GM12878 (cell line): Measurements from ENCODE around the gene ABL1. TPM values are rescaled to one million over a fixed set of nuclear protein-coding genes. Genes with fewer than 3 reads are reported as not detected.

Experiments used
- ATAC-seq: fragments of 200-7000 bp; cut with Tn5 transposase; 3 replicates; pipeline ENCODE4 v1.9.1; 2020; ENCODE audit warnings: mild to moderate bottlenecking, moderate library complexity
- Bru-seq: library from RNA; stranded (reverse); fragments of 400-500 nt; gene quantifications from one replicate; lab custom pipeline; 2021; lab: Mats Ljungman, UMichigan
- BruChase-seq, 2 experiments: library from RNA; stranded (reverse); fragments of 400-500 nt; gene quantifications; one replicate each; lab custom pipeline; 2021; lab: Mats Ljungman, UMichigan
- BruUV-seq: library from RNA; stranded (reverse); fragments of 400-500 nt; replicated peaks from 2 replicates; lab custom pipeline; 2021; lab: Mats Ljungman, UMichigan
- CTCF ChIA-PET: fragments of 300-600 bp; sonication (Branson Sonifier 250); formaldehyde crosslinking; extraction: SDS; loops from one replicate; lab custom pipeline; 2021; ENCODE audit warnings: inconsistent platforms; lab: Yijun Ruan, JAX
- POLR2A ChIA-PET: fragments of 350-600 bp; formaldehyde crosslinking; extraction: SDS; loops from one replicate; lab custom pipeline; 2021; ENCODE audit warnings: inconsistent platforms; lab: Charles Lee
- RAD21 ChIA-PET: fragments of 300-600 bp; sonication (Branson Sonifier 250); formaldehyde crosslinking; loops from one replicate; lab custom pipeline; 2023; ENCODE audit warnings: antibody characterized with exemption; ENCODE audit not compliant: unreplicated experiment; lab: Charles Lee
- SMC1A ChIA-PET: fragments of 300-600 bp; sonication (Branson Sonifier 250); formaldehyde crosslinking; loops from one replicate; lab custom pipeline; 2023; ENCODE audit not compliant: unreplicated experiment, uncharacterized antibody; lab: Charles Lee
- DNase-seq: peaks from one replicate; pipeline ENCODE4 v3.0.0-alpha.2; 2011; ENCODE audit warnings: low read depth, low spot score
- FAIRE-seq: peaks from 3 replicates; lab custom pipeline; 2011; peaks lifted over from hg19 to GRCh38; lab: Jason Lieb, UNC
- H2AFZ ChIP-seq: 2 replicates; pipeline ENCODE4 v1.6.0; 2011; ENCODE audit warnings: low read depth, low read length, control low read depth; ENCODE audit not compliant: control insufficient read depth
- H3K27ac ChIP-seq: 2 replicates; pipeline ENCODE4 v1.5.1; 2011; ENCODE audit warnings: control low read depth; ENCODE audit not compliant: control insufficient read depth, insufficient read depth
- H3K27me3 ChIP-seq, 2 experiments: replicated peaks in 1 of 2; 2 replicates each; pipeline versions ENCODE4 v1.6.0 to v1.6.1; 2011; ENCODE audit warnings: low read length in 1 of 2; ENCODE audit not compliant: control insufficient read depth in 2 of 2, insufficient read depth in 2 of 2
- H3K36me3 ChIP-seq, 2 experiments: 2 replicates each; pipeline ENCODE4 v1.5.1; 2011; ENCODE audit warnings: low read length in 1 of 2; ENCODE audit not compliant: control insufficient read depth in 2 of 2, insufficient read depth in 2 of 2
- H3K4me1 ChIP-seq: 2 replicates; pipeline ENCODE4 v1.6.1; 2011; ENCODE audit warnings: mild to moderate bottlenecking, low read length, moderate library complexity, mixed read lengths; ENCODE audit not compliant: control insufficient read depth, insufficient read depth
- H3K4me2 ChIP-seq: 2 replicates; pipeline ENCODE4 v1.6.0; 2011; ENCODE audit warnings: control low read depth; ENCODE audit not compliant: control insufficient read depth, insufficient read depth
- H3K4me3 ChIP-seq: fragments of 200-600 bp; sonication (generic); 2 replicates; pipeline ENCODE4 v1.5.1; 2016
- H3K79me2 ChIP-seq: 2 replicates; pipeline ENCODE4 v1.6.0; 2011; ENCODE audit warnings: low read length; ENCODE audit not compliant: control insufficient read depth, insufficient read depth
- H3K9ac ChIP-seq: 2 replicates; pipeline ENCODE4 v1.8.0; 2011; ENCODE audit warnings: low read length, control low read depth, mixed read lengths; ENCODE audit not compliant: control insufficient read depth, insufficient read depth
- H3K9me3 ChIP-seq: replicated peaks from 3 replicates; pipeline ENCODE4 v1.5.1; 2011; ENCODE audit warnings: mild to moderate bottlenecking, low read length; ENCODE audit not compliant: control insufficient read depth, insufficient read depth
- H4K20me1 ChIP-seq: 2 replicates; pipeline ENCODE4 v1.6.0; 2011; ENCODE audit not compliant: control insufficient read depth, insufficient read depth
- CBX3 ChIP-seq: fragments of 200-600 bp; sonication (generic); IDR thresholded peaks from 2 replicates; pipeline ENCODE4 v1.6.1; 2016; ENCODE audit warnings: low read depth, borderline replicate concordance
- CBX5 ChIP-seq: sonication (generic); IDR thresholded peaks from 2 replicates; pipeline ENCODE4 v1.6.1; 2016; ENCODE audit warnings: low read depth, moderate library complexity, mild to moderate bottlenecking, inconsistent platforms
- ETV6 ChIP-seq, 2 experiments: fragments of 450-650 bp in 1 of 2; IDR thresholded peaks in 1 of 2; conservative IDR thresholded peaks in 1 of 2; 2 replicates each; pipeline ENCODE4 v1.6.1; 2014; ENCODE audit warnings: antibody characterized with exemption in 1 of 2, borderline replicate concordance in 1 of 2, low read depth in 1 of 2, mild to moderate bottlenecking in 1 of 2, moderate library complexity in 1 of 2
- IKZF2 ChIP-seq, 2 experiments: fragments of 450-650 bp; IDR thresholded peaks; 2 replicates each; pipeline ENCODE4 v1.6.1; 2017; ENCODE audit warnings: mild to moderate bottlenecking in 2 of 2, moderate library complexity in 2 of 2
- KAT2A ChIP-seq: conservative IDR thresholded peaks from 2 replicates; pipeline ENCODE4 v1.6.1; 2011; ENCODE audit warnings: low read depth, low read length; ENCODE audit not compliant: control insufficient read depth
- NR2F1 ChIP-seq: fragments of 450-650 bp; conservative IDR thresholded peaks from 2 replicates; pipeline ENCODE4 v1.6.1; 2017; ENCODE audit warnings: mild to moderate bottlenecking
- PAX5 ChIP-seq: IDR thresholded peaks from 2 replicates; pipeline ENCODE4 v1.6.1; 2011; ENCODE audit warnings: low read depth, low read length, borderline replicate concordance
- RAD21 ChIP-seq: IDR thresholded peaks from 2 replicates; pipeline ENCODE4 v1.6.1; 2011; ENCODE audit warnings: mild to moderate bottlenecking, low read depth, low read length, moderate library complexity; ENCODE audit not compliant: insufficient read depth
- RAD51 ChIP-seq: fragments of 450-650 bp; IDR thresholded peaks from 2 replicates; pipeline ENCODE4 v1.6.1; 2016; ENCODE audit warnings: moderate library complexity, mild to moderate bottlenecking, inconsistent platforms
- SIX5 ChIP-seq: IDR thresholded peaks from 2 replicates; pipeline ENCODE4 v1.6.1; 2011; ENCODE audit warnings: mild to moderate bottlenecking, low read depth, low read length, moderate library complexity; ENCODE audit not compliant: severe bottlenecking
- SUPT20H ChIP-seq: IDR thresholded peaks from 2 replicates; pipeline ENCODE4 v1.6.1; 2011; ENCODE audit warnings: low read depth, mild to moderate bottlenecking, low read length, moderate library complexity, borderline replicate concordance; ENCODE audit not compliant: control insufficient read depth
- ZNF274 ChIP-seq: IDR thresholded peaks from one replicate; pipeline ENCODE4 v1.8.0; 2011; ENCODE audit not compliant: insufficient read length, insufficient read depth
- ZSCAN29 ChIP-seq: fragments of 450-650 bp; IDR thresholded peaks from 2 replicates; pipeline ENCODE4 v1.6.1; 2017; ENCODE audit warnings: mild to moderate bottlenecking, moderate library complexity
- WGBS: methylation state at CpG from one replicate; pipeline ENCODE4 v1.1.6; 2016; ENCODE audit warnings: low lambda C conversion rate; ENCODE audit not compliant: insufficient replicate concordance, insufficient coverage; ENCODE audit errors: missing lambda C conversion rate; 5-methylcytosine and 5-hydroxymethylcytosine counted together
- in situ Hi-C: fragments of 300-500 bp; cut with MboI; formaldehyde crosslinking; loops from 9 replicates; pipeline ENCODE4 v1.14.3; 2018; ENCODE audit warnings: mixed read lengths
- intact Hi-C: fragments of 100-400 bp; cut with micrococcal nuclease; formaldehyde crosslinking; loops from one replicate; pipeline ENCODE4 v1.14.2; 2022; ENCODE audit not compliant: unreplicated experiment
- long read RNA-seq, 2 experiments: library from polyadenylated mRNA; unstranded; transcript quantifications; one replicate each; pipeline ENCODE4 v2.0.0, GENCODE V29; 2019 to 2020
- polyA minus RNA-seq, 3 experiments: library from RNA; depleted of rRNA, polyadenylated mRNA; stranded (reverse); fragments of >200 nt; gene quantifications; 2 replicates each; pipeline ENCODE4 v1.2.3, GENCODE V29; 2011
- polyA plus RNA-seq, 11 experiments: library from polyadenylated mRNA; depleted of rRNA in 4 of 11; unstranded in 6 of 11; stranded (reverse) in 5 of 11; fragments of >200 nt; fragmentation: Nextera tagmentation in 4 of 11; fragmentation: Illumina TruSeq in 1 of 11; extraction: Ambion mirVana in 4 of 11; extraction: Trizol in 1 of 11; gene quantifications; 1 replicate in 1 of 11; 2 replicates in 10 of 11; pipeline versions ENCODE4 v1.2.1 to v1.2.3, GENCODE V29; 2011 to 2016; ENCODE audit warnings: inconsistent platforms in 2 of 11, missing spikeins in 2 of 11, low read depth in 1 of 11
- total RNA-seq, 4 experiments: library from RNA; depleted of rRNA in 3 of 4; stranded (reverse); fragments of >200 nt in 3 of 4; fragmentation: Illumina TruSeq in 1 of 4; extraction: Trizol in 1 of 4; gene quantifications; 2 replicates each; pipeline versions ENCODE4 v1.2.1 to v1.2.3, GENCODE V29; 2013 to 2021
- TF ChIP-seq, protein P1 (sequence below): IDR thresholded peaks from 2 replicates; pipeline ENCODE4 v1.6.1; 2011; ENCODE audit warnings: borderline replicate concordance, low read depth, mild to moderate bottlenecking, moderate library complexity, low read length; ENCODE audit not compliant: insufficient read depth, poor library complexity, severe bottlenecking
- TF ChIP-seq, protein P2 (sequence below): fragments of 150-350 bp; IDR thresholded peaks from 2 replicates; pipeline ENCODE4 v1.6.1; 2014; ENCODE audit warnings: mild to moderate bottlenecking, low read depth, low read length

The ABL1 gene
- 40.0 and 41.0 TPM in 2 replicates for total RNA-seq (2013; cell fraction: nucleolus; rRNA removed)
- total RNA-seq (2014; rRNA removed) (15.9 and 16.8 TPM in 2 replicates), total RNA-seq (2014; rRNA removed; fragmentation: Illumina TruSeq; extraction: Trizol) (11.4 and 13.4 TPM in 2 replicates), total RNA-seq (2021) (49.5 and 51.5 TPM in 2 replicates), polyA plus RNA-seq (2011; rRNA removed) (8.8 and 13.2 TPM in 2 replicates), polyA plus RNA-seq (2014; fragmentation: Illumina TruSeq; extraction: Trizol) (18.4 and 23.4 TPM in 2 replicates), polyA plus RNA-seq (2014; fragmentation: Nextera tagmentation; extraction: Ambion mirVana) (1 to 10 TPM in 1 of 2 experiments, under 1 TPM in 1; 0.79 to 1.6 TPM), polyA plus RNA-seq (2014; rRNA removed) (36.3 and 36.7 TPM in 2 replicates), polyA plus RNA-seq (2016; fragmentation: Nextera tagmentation; extraction: Ambion mirVana) (10 to 100 TPM; 15.9 to 18.4 TPM), polyA minus RNA-seq (2011; rRNA and poly(A)+ RNA removed) (27.2 and 28.3 TPM in 2 replicates), Bru-seq, nascent RNA (percentile 62 among the genes with signal in this experiment), BruChase-seq, experiment 1, labeled RNA remaining after a 6-hour chase (percentile 71 among the genes with signal in this experiment), BruChase-seq, experiment 2, labeled RNA remaining after a 2-hour chase (percentile 67 among the genes with signal in this experiment)
- polyA plus RNA-seq (2011; ENCODE audit: low read depth) = 6.8 TPM
- polyA plus RNA-seq (2011; cell fraction: cytosol; rRNA removed) = 18.2 and 19.6 TPM in 2 replicates
- 18.0 and 25.4 TPM in 2 replicates for polyA plus RNA-seq (2011; cell fraction: nucleus; rRNA removed)
- polyA plus RNA-seq (2012) = 16.0 and 17.2 TPM in 2 replicates
- 14.0 and 17.0 TPM in 2 replicates for polyA minus RNA-seq (2011; cell fraction: cytosol; rRNA and poly(A)+ RNA removed)
- polyA minus RNA-seq (2011; cell fraction: nucleus; rRNA and poly(A)+ RNA removed) = 8.1 and 12.2 TPM in 2 replicates
- long read RNA-seq, experiment 1, partial matches to known transcripts = 0 of 7 reads
- long read RNA-seq, experiment 1, other reads (novel, unspliced or antisense) = 7 of 7 reads
- long read RNA-seq, experiment 2, partial matches to known transcripts = 0 of 3 reads
- long read RNA-seq, experiment 2, other reads (novel, unspliced or antisense) = 3 of 3 reads

DNA sequence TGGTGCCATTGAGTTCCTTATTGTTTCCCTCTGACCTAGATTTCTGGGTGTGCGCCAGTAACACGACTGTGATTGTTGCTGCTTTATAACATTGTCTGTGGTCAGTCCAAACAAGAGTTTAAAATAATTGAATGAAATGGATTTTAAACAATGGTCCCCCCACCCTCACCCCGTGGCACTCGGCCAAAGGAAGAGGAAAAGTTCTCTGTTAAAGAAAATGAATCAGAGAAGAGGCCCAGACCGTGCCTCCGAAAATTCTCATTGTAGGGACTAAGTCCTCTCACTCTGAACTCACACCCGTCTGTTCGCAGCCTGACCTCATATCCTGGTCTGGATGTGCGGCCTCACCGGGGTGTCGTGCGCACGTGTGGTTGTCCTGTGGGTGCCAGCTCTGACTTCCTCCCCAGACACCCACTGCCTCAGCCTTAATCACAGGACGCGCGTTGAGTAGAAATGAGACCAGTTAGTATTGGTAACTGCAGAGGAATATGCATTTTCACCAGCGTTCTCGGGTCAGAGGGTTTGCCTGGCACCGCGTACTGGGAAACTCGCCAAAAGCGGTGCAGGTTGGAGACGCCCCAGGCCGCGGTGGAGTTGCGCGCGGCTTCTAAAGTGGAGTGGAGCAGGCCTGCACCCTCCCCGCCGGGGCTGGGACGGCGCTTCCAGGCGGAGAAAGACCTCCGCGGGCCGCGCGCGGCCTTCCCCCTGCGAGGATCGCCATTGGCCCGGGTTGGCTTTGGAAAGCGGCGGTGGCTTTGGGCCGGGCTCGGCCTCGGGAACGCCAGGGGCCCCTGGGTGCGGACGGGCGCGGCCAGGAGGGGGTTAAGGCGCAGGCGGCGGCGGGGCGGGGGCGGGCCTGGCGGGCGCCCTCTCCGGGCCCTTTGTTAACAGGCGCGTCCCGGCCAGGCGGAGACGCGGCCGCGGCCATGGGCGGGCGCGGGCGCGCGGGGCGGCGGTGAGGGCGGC is at the start of gene ABL1:
TSS of gene ABL1 (plus strand) at position 884 of the 966 bp plus-strand sequence. CDS start 193 bp downstream, outside the sequence.
- intact Hi-C loops = loop anchor here (10.0 kb wide), 1 partner anchor 120 kb away; no protein-coding TSS in a partner anchor
- 7% methylated on average over 48 of the region's 78 CpGs for WGBS
- H3K9ac ChIP-seq = peak within 1 kb of the TSS; percentile 87
- H4K20me1 ChIP-seq = no peaks in the 10 kb centered on the region
- no peaks in the 10 kb centered on the region for H3K9me3 ChIP-seq
- H2AFZ ChIP-seq = peak within 1 kb of the TSS; percentile 86
- ChIA-PET SMC1A (interaction anchor here (1.3 kb wide), 1 partner anchor 29 kb away, joined by 7 read pairs; no protein-coding TSS in a partner anchor), CTCF (no interaction called here), POLR2A (interaction anchor here (0.5 to 1.3 kb wide), 2 partner anchors 103 to 119 kb away, joined by 3 to 4 read pairs; no protein-coding TSS in a partner anchor), RAD21 (no interaction called here)
- H3K4me2 ChIP-seq = peak within 1 kb of the TSS; percentile 91
- peak; percentile 51 for DNase-seq
- H3K79me2 ChIP-seq = peaks cover 51% of the 10 kb centered on the region
- H3K4me1 ChIP-seq = peaks cover 3% of the 10 kb centered on the region; the same call in 1 of the 2 replicates
- no peaks in the 10 kb centered on the region for H3K36me3 ChIP-seq
- BruUV-seq = TSS peak; percentile 70
- H3K27me3 ChIP-seq = no peaks in the 10 kb centered on the region
- in situ Hi-C loops = no loop called here
- H3K4me3 ChIP-seq = peak within 1 kb of the TSS; percentile 77
- peak; percentile 92 for FAIRE-seq
- peak; percentile 91 for ATAC-seq
- H3K27ac ChIP-seq = peak within 1 kb of the TSS; percentile 84
- no peak for TF ChIP-seq ZNF274
- TF ChIP-seq, protein P1, sequence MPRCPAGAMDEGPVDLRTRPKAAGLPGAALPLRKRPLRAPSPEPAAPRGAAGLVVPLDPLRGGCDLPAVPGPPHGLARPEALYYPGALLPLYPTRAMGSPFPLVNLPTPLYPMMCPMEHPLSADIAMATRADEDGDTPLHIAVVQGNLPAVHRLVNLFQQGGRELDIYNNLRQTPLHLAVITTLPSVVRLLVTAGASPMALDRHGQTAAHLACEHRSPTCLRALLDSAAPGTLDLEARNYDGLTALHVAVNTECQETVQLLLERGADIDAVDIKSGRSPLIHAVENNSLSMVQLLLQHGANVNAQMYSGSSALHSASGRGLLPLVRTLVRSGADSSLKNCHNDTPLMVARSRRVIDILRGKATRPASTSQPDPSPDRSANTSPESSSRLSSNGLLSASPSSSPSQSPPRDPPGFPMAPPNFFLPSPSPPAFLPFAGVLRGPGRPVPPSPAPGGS = no peak
- TF ChIP-seq RAD21 = no peak
- TF ChIP-seq ETV6 (conservative IDR thresholded peaks at IDR 0.05 in 1 of 2, IDR thresholded peaks at IDR 0.05 in 1 of 2; ENCODE audit: borderline replicate concordance in 1 of 2, low read depth in 1 of 2) = peak in 1 of 2 experiments; percentile 59; a peak in 2 of 4 replicates
- TF ChIP-seq KAT2A = no peak
- TF ChIP-seq SUPT20H = no peak
- peak; percentile 60 to 66; a peak in 3 of 4 replicates for TF ChIP-seq IKZF2 (IDR thresholded peaks at IDR 0.05)
- TF ChIP-seq CBX5 = no peak
- no peak for TF ChIP-seq CBX3
- TF ChIP-seq PAX5 = peak; percentile 53; the same call in 1 of the 2 replicates
- no peak for TF ChIP-seq ZSCAN29
- TF ChIP-seq NR2F1 = 0 out of 2 replicates have a peak, but pooled peaks have one; percentile 42
- peak; percentile 44; the same call in 1 of the 2 replicates for TF ChIP-seq RAD51
- TF ChIP-seq, protein P2, sequence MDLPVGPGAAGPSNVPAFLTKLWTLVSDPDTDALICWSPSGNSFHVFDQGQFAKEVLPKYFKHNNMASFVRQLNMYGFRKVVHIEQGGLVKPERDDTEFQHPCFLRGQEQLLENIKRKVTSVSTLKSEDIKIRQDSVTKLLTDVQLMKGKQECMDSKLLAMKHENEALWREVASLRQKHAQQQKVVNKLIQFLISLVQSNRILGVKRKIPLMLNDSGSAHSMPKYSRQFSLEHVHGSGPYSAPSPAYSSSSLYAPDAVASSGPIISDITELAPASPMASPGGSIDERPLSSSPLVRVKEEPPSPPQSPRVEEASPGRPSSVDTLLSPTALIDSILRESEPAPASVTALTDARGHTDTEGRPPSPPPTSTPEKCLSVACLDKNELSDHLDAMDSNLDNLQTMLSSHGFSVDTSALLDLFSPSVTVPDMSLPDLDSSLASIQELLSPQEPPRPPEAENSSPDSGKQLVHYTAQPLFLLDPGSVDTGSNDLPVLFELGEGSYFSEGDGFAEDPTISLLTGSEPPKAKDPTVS = no peak
- no peak for TF ChIP-seq SIX5
